Measurements from ENCODE around the gene REV3L.
"Not testable (repeated sequence)": the region's sequence is repeated elsewhere in the genome, so short reads cannot be mapped to it uniquely, and the experiment has no call there.

The REV3L gene

GRCh38 chr6:111260570-111261298 lies 222.3 kb downstream of the REV3L start:
- no peak for DNase-seq (ENCODE audit: low spot score)

GRCh38 chr6:111259089-111259831 lies 223.8 kb downstream of the REV3L start:
- peak; percentile 94 for DNase-seq (ENCODE audit: low spot score)

GRCh38 chr6:111258615-111259088 lies 224.4 kb downstream of the REV3L start:
- no peak for DNase-seq (ENCODE audit: low spot score)

- no peak for DNase-seq (ENCODE audit: low spot score)
These were observed 225.0 kb downstream of the REV3L start for GRCh38 chr6:111258010-111258409.

- DNase-seq (ENCODE audit: low spot score): no peak
These were observed 226.4 kb downstream of the REV3L start for GRCh38 chr6:111256646-111257045.

- DNase-seq (ENCODE audit: low spot score): not testable (repeated sequence)
These were observed 227.2 kb downstream of the REV3L start for GRCh38 chr6:111255838-111256237.

GRCh38 chr6:111254779-111255166 lies 228.2 kb downstream of the REV3L start:
- no peak for DNase-seq (ENCODE audit: low spot score)

- DNase-seq (ENCODE audit: low spot score): no peak
These were observed 228.8 kb downstream of the REV3L start for GRCh38 chr6:111254004-111254778.

GRCh38 chr6:111252726-111253125 lies 230.3 kb downstream of the REV3L start:
- no peak for DNase-seq (ENCODE audit: low spot score)

- no peak for DNase-seq (ENCODE audit: low spot score)
These were observed 232.1 kb downstream of the REV3L start for GRCh38 chr6:111250791-111251354.

All from D341Med (cell line).